Right lobe of liver (tissue), 6 donors: ENCODE measurements around the gene TOPORS. TPM values are rescaled to one million over a fixed set of nuclear protein-coding genes. Genes with fewer than 3 reads are reported as not detected.

Source experiments
- ATAC-seq, 4 donors: fragments of 200-7000 bp; cut with Tn5 transposase; one replicate each; pipeline ENCODE4 v1.9.1; 2020; ENCODE audit warnings: mild to moderate bottlenecking in 4 of 4, moderate library complexity in 4 of 4
- DNase-seq, 3 donors: peaks; one replicate each; pipeline ENCODE4 v3.0.0-alpha.2; 2020
- H3K27ac ChIP-seq, 3 donors: fragments of 200-600 bp; one replicate each; pipeline ENCODE4 v1.8.0; 2022
- H3K27me3 ChIP-seq, 2 donors: fragments of 200-600 bp; one replicate each; pipeline ENCODE4 v1.8.0; 2022
- H3K36me3 ChIP-seq, 4 donors: fragments of 200-600 bp; sonication (generic) in 1 of 4; one replicate each; pipeline versions ENCODE4 v1.5.1 to v1.8.0; 2017 to 2022; ENCODE audit warnings: control low read depth in 1 of 4
- H3K4me1 ChIP-seq, 4 donors: fragments of 200-600 bp; sonication (generic) in 1 of 4; one replicate each; pipeline versions ENCODE4 v1.5.1 to v1.8.0; 2017 to 2022; ENCODE audit warnings: control low read depth in 1 of 4
- H3K4me3 ChIP-seq, 3 donors: fragments of 200-600 bp; one replicate each; pipeline ENCODE4 v1.8.0; 2022
- H3K9me3 ChIP-seq, 4 donors: fragments of 200-600 bp; sonication (generic) in 1 of 4; one replicate each; pipeline versions ENCODE4 v1.5.1 to v1.8.0; 2017 to 2022; ENCODE audit warnings: control low read depth in 1 of 4
- CTCF ChIP-seq, 4 donors: fragments of 200-600 bp in 3 of 4; fragments of 450-650 bp in 1 of 4; IDR thresholded peaks; one replicate each; pipeline versions ENCODE4 v1.5.1 to v1.8.0; 2016 to 2022; ENCODE audit warnings: antibody characterized with exemption in 4 of 4, mild to moderate bottlenecking in 2 of 4
- POLR2A ChIP-seq: fragments of 450-650 bp; IDR thresholded peaks from one replicate; pipeline ENCODE4 v1.6.1; 2017; ENCODE audit warnings: antibody characterized with exemption, mild to moderate bottlenecking
- WGBS: methylation state at CpG from one replicate; pipeline ENCODE4 v1.1.6; 2018; ENCODE audit warnings: low coverage, low lambda C conversion rate; ENCODE audit not compliant: insufficient coverage; ENCODE audit errors: missing lambda C conversion rate; 5-methylcytosine and 5-hydroxymethylcytosine counted together
- intact Hi-C, 2 donors: fragments of 100-400 bp; cut with DNase I; formaldehyde crosslinking; loops; one replicate each; pipeline versions ENCODE4 v1.11.2 to v1.14.1; 2022
- total RNA-seq, 6 experiments: library from RNA; depleted of rRNA in 2 of 6; stranded (reverse); fragments of >200 nt in 2 of 6; fragmentation: NEBNext Ultra II Directional in 3 of 6; extraction: Animal tissue kit (Norgen Biotek cat#: 25700) in 3 of 6; gene quantifications; one replicate each; pipeline versions ENCODE4 v1.1.0 to v1.2.4, GENCODE V29; 2016 to 2023
- donor health status: DM: no; HTN: yes; CAD: no.
- donor health status: DM: no; HTN: no; CAD: no.
- donor health status: DM: no; HTN: no; CAD: no.
- donor health status: DM: no; HTN: yes; CAD: no.
- donor health status: DM: no; HTN: yes; CAD: no.

Gene TOPORS
- total RNA-seq, 6 experiments from 2014 or later = 6.0 to 9.6 (median 7.9) TPM

GRCh38 chr9:32502464-32502863 is 49.9 kb downstream of the TOPORS start:
- intact Hi-C loops = no loop called here
- no peaks in the 10 kb centered on the region for H3K27me3 ChIP-seq
- H3K4me3 ChIP-seq = no peak overlapping the region
- H3K9me3 ChIP-seq = no peaks in the 10 kb centered on the region
- no peaks in the 10 kb centered on the region for H3K4me1 ChIP-seq
- TF ChIP-seq POLR2A = no peak
- TF ChIP-seq CTCF (IDR thresholded peaks at IDR 0.05) = no peak
- no peak overlapping the region for H3K27ac ChIP-seq
- ATAC-seq = no peak
- 93% methylated on average over 3 of the region's 4 CpGs for WGBS
- DNase-seq = no peak
- H3K36me3 ChIP-seq = peaks cover 0 to 6% (median 1%) of the 10 kb centered on the region in 4 donors

DNA sequence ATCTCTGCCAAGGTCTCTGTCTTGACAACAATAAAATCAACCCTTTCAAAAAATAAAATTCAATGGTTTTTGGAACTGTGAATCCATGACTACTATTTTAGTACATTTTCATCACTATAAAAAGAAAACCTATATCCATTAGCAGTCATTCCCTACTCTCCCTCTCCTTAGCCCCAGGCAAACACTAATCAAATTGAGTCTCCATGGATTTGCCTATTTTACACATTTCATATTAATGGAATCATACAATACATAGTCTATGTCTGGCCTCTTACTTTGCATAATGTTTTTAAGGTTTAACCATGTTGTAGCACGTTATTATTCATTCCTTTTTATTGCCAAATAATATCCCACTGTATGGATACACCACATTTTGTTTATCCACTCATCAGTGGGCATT is 50.5 kb downstream of the TOPORS start:
- DNase-seq (no peak), ATAC-seq (no peak)
- no peak for TF ChIP-seq CTCF (IDR thresholded peaks at IDR 0.05)
- no peak for TF ChIP-seq POLR2A
- H3K4me3 ChIP-seq = no peak overlapping the region
- no peaks in the 10 kb centered on the region for H3K4me1 ChIP-seq
- peaks cover 0 to 6% (median 1%) of the 10 kb centered on the region in 4 donors for H3K36me3 ChIP-seq
- intact Hi-C loops = no loop called here
- H3K27me3 ChIP-seq = no peaks in the 10 kb centered on the region
- no peak overlapping the region for H3K27ac ChIP-seq
- H3K9me3 ChIP-seq = no peaks in the 10 kb centered on the region
- 82% methylated on average over 1 of the region's 1 CpG for WGBS

- Histone ChIP-seq H3K4me1 (no peaks in the 10 kb centered on the region), H3K27me3 (no peaks in the 10 kb centered on the region), H3K27ac (no peak overlapping the region), H3K9me3 (no peaks in the 10 kb centered on the region), H3K36me3 (peaks cover 0 to 6% (median 1%) of the 10 kb centered on the region in 4 donors), H3K4me3 (no peak overlapping the region)
- ATAC-seq (peak in 1 of 4 donors; percentile 81), DNase-seq (no peak)
- TF ChIP-seq CTCF (IDR thresholded peaks at IDR 0.05) = no peak
- no peak for TF ChIP-seq POLR2A
- WGBS = 89% methylated on average over 1 of the region's 2 CpGs
- intact Hi-C loops = no loop called here
Measured at GRCh38 chr9:32500768-32501167, 51.6 kb downstream of the TOPORS start.

DNA sequence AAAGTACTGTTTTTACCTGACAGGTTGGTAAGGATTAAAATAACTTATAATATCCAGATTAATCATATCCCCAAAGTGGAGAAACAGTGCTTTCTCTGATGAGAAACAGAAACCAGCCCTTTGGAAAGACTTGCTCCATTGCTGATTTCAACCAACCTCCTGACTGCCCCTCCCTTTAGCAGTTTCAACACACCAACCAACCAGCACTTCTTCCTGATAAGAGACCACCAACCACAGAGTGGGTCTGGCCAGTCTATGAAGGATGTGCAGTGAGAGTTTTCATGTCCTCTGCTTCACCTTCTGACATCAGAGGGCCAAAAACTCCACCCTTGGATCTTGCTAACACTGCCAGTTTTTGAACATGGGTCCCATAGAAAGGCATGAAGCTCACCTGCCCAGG is 54.5 kb downstream of the TOPORS start:
- H3K36me3 ChIP-seq = peaks cover 0 to 6% (median 1%) of the 10 kb centered on the region in 4 donors
- no peaks in the 10 kb centered on the region for H3K27me3 ChIP-seq
- no peaks in the 10 kb centered on the region for H3K9me3 ChIP-seq
- no peak overlapping the region for H3K27ac ChIP-seq
- H3K4me3 ChIP-seq = no peak overlapping the region
- no peaks in the 10 kb centered on the region for H3K4me1 ChIP-seq
- DNase-seq = no peak
- TF ChIP-seq POLR2A = no peak
- no peak for TF ChIP-seq CTCF (IDR thresholded peaks at IDR 0.05)
- intact Hi-C loops = no loop called here
- no peak for ATAC-seq

DNA sequence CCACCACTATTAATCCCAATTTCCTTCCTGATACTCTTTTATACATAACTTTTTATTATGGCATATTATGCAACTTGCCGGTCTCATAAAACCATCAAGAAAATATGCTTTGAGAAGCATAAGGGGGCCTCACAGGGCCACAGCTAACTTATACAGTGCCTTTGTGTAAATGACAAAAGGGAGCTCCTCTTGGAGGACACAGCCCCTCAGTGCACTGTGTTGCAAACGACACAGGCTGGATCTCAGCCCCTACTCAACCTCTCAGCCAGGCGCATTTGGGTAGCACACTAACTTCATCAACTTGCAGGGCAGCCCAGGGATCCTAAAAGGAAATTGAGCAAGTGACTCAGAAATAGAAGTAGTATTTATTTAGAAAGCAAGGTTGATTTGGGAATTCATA is 61.8 kb downstream of the TOPORS start:
- no peak for ATAC-seq
- peaks cover 0 to 22% (median 11%) of the 10 kb centered on the region in 4 donors for H3K4me1 ChIP-seq
- DNase-seq = no peak
- no peak overlapping the region for H3K27ac ChIP-seq
- 89% methylated on average over 3 of the region's 3 CpGs for WGBS
- H3K9me3 ChIP-seq = no peaks in the 10 kb centered on the region
- H3K27me3 ChIP-seq = no peaks in the 10 kb centered on the region
- intact Hi-C loops = no loop called here
- H3K4me3 ChIP-seq = no peak overlapping the region
- TF ChIP-seq POLR2A = no peak
- peaks cover 0 to 3% (median 0%) of the 10 kb centered on the region in 4 donors for H3K36me3 ChIP-seq

Other genes starting within 250 kb of the TOPORS start
- gene ACO1, start 167.9 kb downstream of the TOPORS start, total RNA-seq = 100 to 1,000 TPM in 3 of 6 experiments, 10 to 100 TPM in 3; 75.4 to 108 (median 98.1) TPM
- gene RIGI, start 26.4 kb downstream of the TOPORS start, total RNA-seq = 1 to 10 TPM; 2.7 to 6.1 (median 4.8) TPM
- gene SMIM27, start 259 bp downstream of the TOPORS start, total RNA-seq = 1 to 10 TPM in 5 of 6 experiments, under 1 TPM in 1; 0.49 to 7.4 (median 2.9) TPM
- gene NDUFB6, start 20.6 kb upstream of the TOPORS start, total RNA-seq = 10 to 100 TPM; 28.9 to 39.9 (median 36.2) TPM
- gene TAF1L, start 83.1 kb upstream of the TOPORS start, total RNA-seq = not detected
- gene TMEM215, start 231.0 kb upstream of the TOPORS start, total RNA-seq = not detected